ENCODE data around the gene ENTPD7.

The ENTPD7 gene

DNA sequence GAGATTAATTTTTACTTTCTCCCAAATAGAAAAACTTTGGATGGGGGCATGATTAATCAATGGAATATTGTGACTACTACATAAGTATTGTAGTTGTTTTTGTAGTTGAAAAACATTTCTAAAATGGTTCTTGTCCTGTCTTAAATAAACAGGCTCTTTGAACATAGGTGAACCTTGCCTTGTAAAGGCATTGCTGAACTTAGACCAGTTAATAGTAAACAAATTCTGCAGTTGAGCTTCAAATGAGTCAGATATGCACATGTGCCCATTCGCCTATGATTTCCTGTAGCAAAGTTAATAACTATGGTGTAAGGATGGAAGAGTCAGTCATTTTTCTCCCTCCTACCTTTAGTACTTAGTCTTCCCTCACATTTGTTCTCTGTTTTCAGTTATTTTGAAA is 95.4 kb downstream of the ENTPD7 start:
- no peak for DNase-seq

Measured in activated CD8-positive, alpha-beta memory T cell treated with anti-CD3 and anti-CD28 coated beads, Interleukin-2, amount 50 U/mL, for 4 hours (primary cell).